IMR-90 (cell line): Measurements from ENCODE around the gene SPATA21. TPM values are rescaled to one million over a fixed set of nuclear protein-coding genes. Genes with fewer than 3 reads are reported as not detected.

Experiments
- ATAC-seq: fragments of 200-7000 bp; cut with Tn5 transposase; 2 replicates; pipeline ENCODE4 v1.9.1; 2020; ENCODE audit warnings: low read depth, mild to moderate bottlenecking, moderate library complexity
- BruUV-seq: library from RNA; stranded (reverse); fragments of 400-500 nt; replicated peaks from 2 replicates; lab custom pipeline; 2021; lab: Mats Ljungman, UMichigan
- CTCF ChIA-PET: fragments of 300-600 bp; formaldehyde crosslinking; extraction: SDS; loops from one replicate; lab custom pipeline; 2021; ENCODE audit warnings: antibody characterized with exemption; lab: Yijun Ruan, JAX
- POLR2A ChIA-PET: fragments of 300-600 bp; sonication (Branson Sonifier 250); formaldehyde crosslinking; loops from one replicate; lab custom pipeline; 2022; ENCODE audit warnings: antibody characterized with exemption; ENCODE audit not compliant: unreplicated experiment; lab: Charles Lee
- DNase-seq: peaks from one replicate; pipeline ENCODE4 v3.0.0; 2013
- H2AFZ ChIP-seq: replicated peaks from 2 replicates; pipeline ENCODE3; 2013; ENCODE audit warnings: low read length, mild to moderate bottlenecking; ENCODE audit not compliant: poor library complexity
- H2AK5ac ChIP-seq: 2 replicates; pipeline ENCODE4 v1.6.1; 2013; ENCODE audit warnings: low read depth, low read length, inconsistent platforms
- H2AK9ac ChIP-seq: replicated peaks from 2 replicates; pipeline ENCODE3; 2013; ENCODE audit warnings: mild to moderate bottlenecking, low read depth, low read length, moderate library complexity; ENCODE audit not compliant: poor library complexity
- H2BK120ac ChIP-seq: 2 replicates; pipeline ENCODE4 v1.6.1; 2013; ENCODE audit warnings: low read depth, low read length, inconsistent platforms
- H2BK15ac ChIP-seq: 3 replicates; pipeline ENCODE4 v1.6.1; 2013; ENCODE audit warnings: low read depth, low read length, inconsistent platforms
- H2BK20ac ChIP-seq: 2 replicates; pipeline ENCODE4 v1.6.1; 2013; ENCODE audit warnings: low read depth, mild to moderate bottlenecking, inconsistent platforms, low read length, moderate library complexity
- H2BK5ac ChIP-seq: 2 replicates; pipeline ENCODE4 v1.6.1; 2013; ENCODE audit warnings: mild to moderate bottlenecking, low read depth, low read length, inconsistent platforms; ENCODE audit not compliant: poor library complexity, severe bottlenecking
- H3K14ac ChIP-seq: replicated peaks from 2 replicates; pipeline ENCODE4 v1.6.1; 2013; ENCODE audit warnings: low read depth, low read length, inconsistent platforms
- H3K18ac ChIP-seq: 2 replicates; pipeline ENCODE4 v1.6.1; 2013; ENCODE audit warnings: low read depth, low read length, control low read depth
- H3K23ac ChIP-seq: 2 replicates; pipeline ENCODE4 v1.6.1; 2013; ENCODE audit warnings: low read depth, low read length, inconsistent platforms
- H3K27ac ChIP-seq: 2 replicates; pipeline ENCODE4 v1.5.1; 2013; ENCODE audit warnings: mild to moderate bottlenecking, control low read depth, low read length; ENCODE audit not compliant: insufficient read depth
- H3K27me3 ChIP-seq: 2 replicates; pipeline ENCODE4 v1.6.1; 2013; ENCODE audit warnings: low read length; ENCODE audit not compliant: control insufficient read depth, insufficient read depth
- H3K36me3 ChIP-seq: 2 replicates; pipeline ENCODE4 v1.6.1; 2013; ENCODE audit warnings: low read length, mixed read lengths; ENCODE audit not compliant: control insufficient read depth, insufficient read depth
- H3K4ac ChIP-seq: 2 replicates; pipeline ENCODE4 v1.6.1; 2013; ENCODE audit warnings: low read depth, low read length, inconsistent platforms
- H3K4me1 ChIP-seq: 2 replicates; pipeline ENCODE4 v1.6.1; 2013; ENCODE audit warnings: low read length, mixed read lengths; ENCODE audit not compliant: control insufficient read depth, insufficient read depth
- H3K4me2 ChIP-seq: 2 replicates; pipeline ENCODE4 v1.6.1; 2013; ENCODE audit warnings: low read depth, mild to moderate bottlenecking, control low read depth, low read length, moderate library complexity
- H3K4me3 ChIP-seq: 2 replicates; pipeline ENCODE4 v1.5.1; 2013; ENCODE audit warnings: low read depth, mild to moderate bottlenecking, control low read depth, low read length, moderate library complexity; ENCODE audit not compliant: insufficient read depth
- H3K56ac ChIP-seq: 2 replicates; pipeline ENCODE4 v1.6.1; 2013; ENCODE audit warnings: low read length, inconsistent platforms; ENCODE audit not compliant: insufficient read depth; ENCODE audit errors: extremely low read depth
- H3K79me1 ChIP-seq, 2 experiments: 2 replicates each; pipeline ENCODE4 v1.6.1; 2013; ENCODE audit warnings: low read length in 2 of 2, inconsistent platforms in 1 of 2, low read depth in 1 of 2
- H3K9ac ChIP-seq: 2 replicates; pipeline ENCODE4 v1.6.1; 2013; ENCODE audit warnings: low read depth, low read length, control low read depth
- H3K9me1 ChIP-seq: 2 replicates; pipeline ENCODE4 v1.6.1; 2013; ENCODE audit warnings: low read length, inconsistent platforms; ENCODE audit not compliant: insufficient read depth
- H3K9me3 ChIP-seq: 2 replicates; pipeline ENCODE4 v1.6.1; 2013; ENCODE audit warnings: low read length; ENCODE audit not compliant: control insufficient read depth, insufficient read depth
- H4K20me1 ChIP-seq: 2 replicates; pipeline ENCODE4 v1.6.1; 2013; ENCODE audit warnings: low read length, inconsistent platforms; ENCODE audit not compliant: insufficient read depth
- H4K5ac ChIP-seq: 2 replicates; pipeline ENCODE4 v1.6.1; 2013; ENCODE audit warnings: mild to moderate bottlenecking, low read depth, low read length, control low read depth
- H4K8ac ChIP-seq, 2 experiments: 2 replicates each; pipeline ENCODE4 v1.6.1; 2013; ENCODE audit warnings: low read depth in 2 of 2, low read length in 2 of 2, control low read depth in 1 of 2, inconsistent platforms in 1 of 2
- H4K91ac ChIP-seq: 2 replicates; pipeline ENCODE4 v1.6.1; 2013; ENCODE audit warnings: low read depth, low read length, inconsistent platforms; ENCODE audit not compliant: insufficient read depth
- CTCF ChIP-seq: conservative IDR thresholded peaks from 2 replicates; pipeline ENCODE4 v1.5.1; 2012; ENCODE audit warnings: mild to moderate bottlenecking, low read depth, low read length, improper control_type of control experiment
- ELK1 ChIP-seq: fragments of 150-350 bp; IDR thresholded peaks from 2 replicates; pipeline ENCODE4 v1.6.1; 2016; ENCODE audit warnings: low read depth, mild to moderate bottlenecking, low read length, moderate library complexity, borderline replicate concordance
- FOS ChIP-seq: fragments of 150-350 bp; IDR thresholded peaks from 2 replicates; pipeline ENCODE4 v1.6.1; 2016; ENCODE audit warnings: low read depth, low read length
- RAD21 ChIP-seq: IDR thresholded peaks from 2 replicates; pipeline ENCODE4 v1.6.1; 2012; ENCODE audit warnings: low read length, improper control_type of control experiment
- WGBS, 2 experiments: methylation state at CpG; one replicate each; pipeline versions ENCODE4 v1.1.5 to v1.1.7; 2013; ENCODE audit warnings: missing lambda C conversion rate in 2 of 2; ENCODE audit not compliant: insufficient read length in 1 of 2; ENCODE audit errors: extremely low coverage in 2 of 2; 5-methylcytosine and 5-hydroxymethylcytosine counted together
- dilution Hi-C: fragments of 300-500 bp; cut with HindIII; formaldehyde crosslinking; loops from one replicate; pipeline ENCODE4 v1.14.3; 2018; ENCODE audit warnings: low sequenced_read_pairs; ENCODE audit not compliant: unreplicated experiment
- in situ Hi-C: fragments of 300-500 bp; cut with MboI; formaldehyde crosslinking; loops from 3 replicates; pipeline ENCODE4 v1.14.3; 2019; ENCODE audit warnings: low sequenced_read_pairs, inconsistent platforms, mixed read lengths
- intact Hi-C: fragments of 100-400 bp; cut with micrococcal nuclease; formaldehyde crosslinking; loops from 2 replicates; pipeline ENCODE4 v1.10.0; 2022
- polyA plus RNA-seq, 3 experiments: library from polyadenylated mRNA; depleted of rRNA; stranded (reverse); fragments of >200 nt; gene quantifications; 2 replicates each; pipeline ENCODE4 v1.2.3, GENCODE V29; 2012; ENCODE audit warnings: low replicate concordance in 1 of 3
- total RNA-seq: library from RNA; depleted of rRNA; stranded (reverse); fragments of >200 nt; gene quantifications from 2 replicates; pipeline ENCODE4 v1.2.3, GENCODE V29; 2012

SPATA21 gene
- total and polyA plus RNA-seq, 2 of the 4 experiments (the other 2 are of a cell fraction) = not detected

GRCh38 chr1:16451841-16452528 is 14.8 kb upstream of the SPATA21 start:
- H3K36me3 ChIP-seq = peaks cover 70% of the 10 kb centered on the region
- H3K4me1 ChIP-seq = no peaks in the 10 kb centered on the region
- H3K56ac ChIP-seq = no peak overlapping the region
- no peak overlapping the region for H4K5ac ChIP-seq
- no peaks in the 10 kb centered on the region for H3K27me3 ChIP-seq
- no peak overlapping the region for H2BK15ac ChIP-seq
- H2BK120ac ChIP-seq = no peak overlapping the region
- no peak overlapping the region for H3K4me2 ChIP-seq
- ChIA-PET CTCF (interaction anchor here (0.6 kb wide), 1 partner anchor 79 kb away, joined by 3 read pairs; no protein-coding TSS in a partner anchor), POLR2A (interaction anchor here (0.6 kb wide), 1 partner anchor 132 kb away, joined by 4 read pairs; no protein-coding TSS in a partner anchor)
- H2AFZ ChIP-seq = peak overlapping the region; percentile 49
- no peaks in the 10 kb centered on the region for H3K9me3 ChIP-seq
- in situ Hi-C loops = no loop called here
- H4K8ac ChIP-seq = no peak overlapping the region
- DNase-seq (no peak), ATAC-seq (no peak)
- peaks cover 31 to 77% of the 10 kb centered on the region in 2 experiments for H3K79me1 ChIP-seq
- no peak overlapping the region for H3K18ac ChIP-seq
- no peak overlapping the region for H3K4ac ChIP-seq
- H3K14ac ChIP-seq = no peak overlapping the region
- intact Hi-C loops = no loop called here
- 91% methylated on average over 10 of the region's 13 CpGs; no CpG with 5 or more reads in 1 of the 2 experiments for WGBS, 2 experiments
- peaks cover 44% of the 10 kb centered on the region for H4K20me1 ChIP-seq
- no peak overlapping the region for H2BK5ac ChIP-seq
- TF ChIP-seq RAD21 (no peak), CTCF (no peak), ELK1 (no peak), FOS (no peak)
- H3K9ac ChIP-seq = no peak overlapping the region
- no peak overlapping the region for H4K91ac ChIP-seq
- no peak overlapping the region for H3K27ac ChIP-seq
- peaks cover 4% of the 10 kb centered on the region for H3K9me1 ChIP-seq
- no peak overlapping the region for H3K23ac ChIP-seq
- no TSS peak for BruUV-seq
- H2AK9ac ChIP-seq = no peak overlapping the region
- dilution Hi-C loops = no loop called here
- H2AK5ac ChIP-seq = no peak overlapping the region
- H3K4me3 ChIP-seq = no peak overlapping the region
- 0 out of 2 replicates have a peak overlapping the region, but pooled peaks have one; percentile 21 for H2BK20ac ChIP-seq
